ENCODE measurements around the gene PLEKHM3. TPM values are rescaled to one million over a fixed set of nuclear protein-coding genes. Genes with fewer than 3 reads are reported as not detected.

The PLEKHM3 gene
- total RNA-seq, 1 experiment from 2014 or later = 3.4 TPM

- DNase-seq (ENCODE audit: low read depth) = no peak
- in situ Hi-C loops (cut with HindIII; ENCODE audit: low pct_unique_long_range_greater_than_20kb, low sequenced_read_pairs) = no loop called here
These were observed 219.6 kb downstream of the PLEKHM3 start for GRCh38 chr2:207805566-207806226.

DNA sequence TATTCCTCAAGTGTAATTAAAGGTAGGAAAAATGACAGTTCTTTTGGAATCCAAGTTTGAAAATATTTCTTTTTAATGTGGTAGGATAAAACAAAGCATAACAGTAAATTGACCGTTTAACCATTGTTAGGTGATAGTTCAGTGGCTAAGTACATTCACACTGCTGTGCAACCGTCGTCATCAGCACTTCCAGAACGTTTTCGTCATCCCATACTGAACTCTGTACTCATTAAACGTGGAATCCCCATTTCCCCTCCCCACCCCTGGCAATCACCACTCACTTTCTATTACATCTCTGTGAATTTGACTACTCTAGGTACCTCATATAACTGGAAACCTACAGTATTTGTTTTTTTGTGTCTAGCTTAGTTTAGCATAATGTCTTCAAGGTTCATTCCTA lies 222.7 kb downstream of the PLEKHM3 start:
- DNase-seq (ENCODE audit: low read depth) = no peak
- in situ Hi-C loops (cut with HindIII; ENCODE audit: low pct_unique_long_range_greater_than_20kb, low sequenced_read_pairs) = no loop called here

DNA sequence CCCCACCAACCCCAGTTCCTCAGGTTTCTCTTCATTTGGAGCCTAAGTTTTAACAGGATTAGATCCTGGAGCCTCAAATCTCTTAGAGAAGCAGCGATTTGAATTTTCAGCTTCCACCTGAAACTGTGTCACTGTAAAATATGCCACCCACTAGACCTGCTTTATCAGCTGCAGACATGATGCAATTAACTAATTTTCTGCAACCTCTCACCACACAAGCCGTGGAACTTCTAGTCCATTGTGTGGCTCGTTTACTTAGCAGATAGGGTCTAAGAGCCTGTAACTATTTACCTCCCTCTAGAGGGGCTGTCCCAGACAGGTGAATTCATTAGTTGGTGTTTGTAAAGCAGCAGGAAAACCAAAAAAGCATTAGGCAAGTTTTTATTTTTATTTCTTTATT lies 224.1 kb downstream of the PLEKHM3 start:
- no peak for DNase-seq (ENCODE audit: low read depth)
- in situ Hi-C loops (cut with HindIII; ENCODE audit: low pct_unique_long_range_greater_than_20kb, low sequenced_read_pairs) = no loop called here

DNA sequence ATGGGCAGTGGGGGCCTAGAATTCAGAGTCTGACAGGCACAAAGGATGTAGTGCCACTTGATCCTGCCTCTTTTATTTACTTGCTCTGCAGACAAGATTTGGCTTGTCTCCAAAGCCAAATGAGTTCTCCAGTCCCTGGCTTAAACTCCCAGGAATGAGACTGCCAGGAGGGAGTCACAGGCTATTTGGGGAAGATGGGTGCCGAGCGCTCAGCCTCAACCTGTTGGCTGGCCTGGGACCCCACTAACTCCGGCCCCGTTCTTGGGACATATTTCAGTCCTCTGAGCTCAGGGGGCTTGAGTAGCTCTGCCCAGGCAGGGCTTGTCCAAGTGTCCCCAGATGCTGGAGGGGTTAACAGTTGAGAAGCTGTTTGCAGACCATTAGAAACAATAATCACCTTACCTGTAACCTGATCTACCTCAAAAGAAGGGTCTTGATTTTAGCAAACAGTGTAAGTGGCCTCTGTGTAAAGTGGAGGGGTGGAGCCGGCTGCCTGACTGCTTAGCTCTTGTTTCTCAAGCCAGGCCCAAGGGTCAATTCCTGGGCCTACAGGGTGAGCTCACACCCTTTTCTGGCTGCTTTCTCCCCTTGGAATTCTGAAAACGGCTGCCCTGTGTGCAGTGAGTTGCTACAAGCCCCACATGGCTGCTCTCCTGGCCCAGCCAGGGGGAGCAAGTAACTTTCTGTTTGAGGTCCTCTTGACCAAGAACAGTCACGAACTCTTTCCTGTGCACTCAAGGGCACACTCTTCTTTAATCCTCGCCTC lies 228.6 kb downstream of the PLEKHM3 start:
- in situ Hi-C loops (cut with HindIII; ENCODE audit: low pct_unique_long_range_greater_than_20kb, low sequenced_read_pairs) = no loop called here
- peak; percentile 38 for DNase-seq (ENCODE audit: low read depth)

DNA sequence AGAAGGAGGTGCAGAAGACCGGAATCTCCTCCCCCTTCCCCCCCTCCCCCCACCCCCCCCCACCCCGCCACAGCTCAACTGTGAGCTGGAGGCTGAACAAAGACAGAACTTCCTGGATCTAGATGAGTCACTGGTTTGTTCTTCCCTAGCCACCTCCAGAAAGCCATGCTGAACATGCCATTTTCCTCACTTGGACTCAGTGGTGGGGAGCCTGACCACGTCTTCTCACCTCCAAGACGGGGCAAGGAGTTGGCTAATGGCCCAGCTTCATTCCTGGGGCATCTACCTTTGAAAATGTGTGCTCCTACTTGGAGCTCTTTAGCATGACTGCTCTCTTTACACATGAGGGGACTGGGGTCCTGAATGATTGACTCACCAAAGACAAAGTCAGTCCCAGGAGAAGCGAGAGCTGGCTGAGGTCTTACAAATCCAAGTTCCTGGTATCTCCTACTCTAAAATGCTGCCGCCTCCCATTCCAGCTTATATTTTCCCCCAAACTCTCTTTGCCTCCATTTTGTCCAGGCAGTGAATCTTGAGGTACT lies 233.0 kb downstream of the PLEKHM3 start:
- DNase-seq (ENCODE audit: low read depth) = peak; percentile 61
- in situ Hi-C loops (cut with HindIII; ENCODE audit: low pct_unique_long_range_greater_than_20kb, low sequenced_read_pairs) = no loop called here

- in situ Hi-C loops (cut with HindIII; ENCODE audit: low pct_unique_long_range_greater_than_20kb, low sequenced_read_pairs) = no loop called here
- no peak for DNase-seq (ENCODE audit: low read depth)
These were observed 233.6 kb downstream of the PLEKHM3 start for GRCh38 chr2:207791579-207792243.

DNA sequence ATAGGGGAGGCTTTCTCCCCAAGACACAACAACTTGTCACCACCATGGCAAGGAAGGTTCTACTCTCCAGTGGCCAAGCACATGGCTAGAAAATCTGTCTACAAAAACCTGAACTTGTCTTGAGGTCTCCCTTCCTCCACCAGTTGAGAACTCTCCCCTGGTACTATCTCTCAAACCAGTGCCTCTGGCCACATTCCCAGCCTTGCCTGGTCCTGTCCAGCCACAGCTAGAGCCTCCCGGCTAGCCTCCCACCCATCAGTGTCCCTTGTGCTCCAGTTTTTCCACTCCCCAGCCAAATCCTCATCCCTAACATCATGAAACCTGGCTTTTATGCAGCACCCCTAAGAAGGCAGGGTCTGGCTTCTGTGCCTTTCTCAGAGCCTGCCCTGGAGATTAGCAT lies 234.4 kb downstream of the PLEKHM3 start:
- DNase-seq (ENCODE audit: low read depth) = no peak
- in situ Hi-C loops (cut with HindIII; ENCODE audit: low pct_unique_long_range_greater_than_20kb, low sequenced_read_pairs) = no loop called here

- no peak for DNase-seq (ENCODE audit: low read depth)
- in situ Hi-C loops (cut with HindIII; ENCODE audit: low pct_unique_long_range_greater_than_20kb, low sequenced_read_pairs) = no loop called here
These were observed 237.5 kb downstream of the PLEKHM3 start for GRCh38 chr2:207787800-207788199.

DNA sequence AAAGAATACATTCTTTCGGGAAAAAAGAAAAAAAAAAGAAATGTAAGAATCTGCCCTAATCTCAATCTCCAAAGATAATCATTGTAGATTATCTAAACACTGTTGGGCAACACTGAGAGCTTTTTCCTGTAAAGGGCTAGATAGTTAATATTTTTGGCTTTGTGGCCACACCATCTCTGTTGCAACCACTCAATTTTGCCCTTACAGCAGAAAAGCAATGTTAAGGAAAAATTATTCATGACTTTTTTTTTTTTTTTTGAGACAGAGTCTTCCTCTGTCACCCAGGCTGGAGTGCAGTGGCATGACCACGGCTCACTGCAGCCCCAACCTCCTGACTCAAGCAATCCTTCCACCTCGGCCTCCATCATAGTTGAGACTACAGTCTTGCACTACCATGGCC lies 238.3 kb downstream of the PLEKHM3 start:
- DNase-seq (ENCODE audit: low read depth) = no peak
- in situ Hi-C loops (cut with HindIII; ENCODE audit: low pct_unique_long_range_greater_than_20kb, low sequenced_read_pairs) = no loop called here

DNA sequence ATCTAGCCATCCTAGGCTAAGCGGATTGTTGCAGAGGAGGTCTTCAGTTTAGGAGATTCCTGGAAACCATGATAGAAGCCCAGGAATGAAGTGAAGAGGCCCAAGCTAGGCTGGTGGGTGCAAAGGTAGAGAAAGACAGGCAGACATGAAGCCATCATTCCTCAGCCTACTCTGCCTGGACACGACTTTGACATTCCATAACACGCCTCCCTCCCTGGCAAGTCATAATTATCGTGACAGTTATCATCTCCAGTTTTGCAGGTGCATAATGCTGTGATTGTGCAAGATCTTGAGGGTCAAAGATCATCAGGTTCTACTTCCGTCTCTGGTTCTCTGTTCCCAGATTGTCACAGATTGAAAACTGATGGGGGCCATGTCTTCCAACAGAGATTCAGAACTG lies 240.4 kb downstream of the PLEKHM3 start:
- no peak for DNase-seq (ENCODE audit: low read depth)
- in situ Hi-C loops (cut with HindIII; ENCODE audit: low pct_unique_long_range_greater_than_20kb, low sequenced_read_pairs) = no loop called here

DNA sequence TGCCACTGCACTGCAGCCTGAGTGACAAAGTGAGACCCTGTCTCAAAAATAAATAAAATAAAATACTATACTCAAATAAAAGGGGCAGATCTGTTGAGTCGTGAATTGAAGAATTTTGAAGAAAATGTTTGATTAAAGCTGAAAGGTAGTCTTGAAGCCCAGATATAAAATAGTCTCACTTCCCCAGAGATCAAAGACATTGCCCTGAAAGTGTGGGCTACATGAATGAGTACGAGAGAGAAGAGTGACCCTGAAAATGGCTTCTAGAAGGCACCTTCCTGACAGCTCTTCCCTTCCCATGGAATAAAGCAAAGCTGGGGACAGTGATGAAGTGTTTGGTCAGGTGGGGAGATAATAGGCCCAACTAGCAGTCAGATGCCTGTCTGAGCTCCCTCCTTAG lies 241.8 kb downstream of the PLEKHM3 start:
- in situ Hi-C loops (cut with HindIII; ENCODE audit: low pct_unique_long_range_greater_than_20kb, low sequenced_read_pairs) = no loop called here
- DNase-seq (ENCODE audit: low read depth) = no peak

DNA sequence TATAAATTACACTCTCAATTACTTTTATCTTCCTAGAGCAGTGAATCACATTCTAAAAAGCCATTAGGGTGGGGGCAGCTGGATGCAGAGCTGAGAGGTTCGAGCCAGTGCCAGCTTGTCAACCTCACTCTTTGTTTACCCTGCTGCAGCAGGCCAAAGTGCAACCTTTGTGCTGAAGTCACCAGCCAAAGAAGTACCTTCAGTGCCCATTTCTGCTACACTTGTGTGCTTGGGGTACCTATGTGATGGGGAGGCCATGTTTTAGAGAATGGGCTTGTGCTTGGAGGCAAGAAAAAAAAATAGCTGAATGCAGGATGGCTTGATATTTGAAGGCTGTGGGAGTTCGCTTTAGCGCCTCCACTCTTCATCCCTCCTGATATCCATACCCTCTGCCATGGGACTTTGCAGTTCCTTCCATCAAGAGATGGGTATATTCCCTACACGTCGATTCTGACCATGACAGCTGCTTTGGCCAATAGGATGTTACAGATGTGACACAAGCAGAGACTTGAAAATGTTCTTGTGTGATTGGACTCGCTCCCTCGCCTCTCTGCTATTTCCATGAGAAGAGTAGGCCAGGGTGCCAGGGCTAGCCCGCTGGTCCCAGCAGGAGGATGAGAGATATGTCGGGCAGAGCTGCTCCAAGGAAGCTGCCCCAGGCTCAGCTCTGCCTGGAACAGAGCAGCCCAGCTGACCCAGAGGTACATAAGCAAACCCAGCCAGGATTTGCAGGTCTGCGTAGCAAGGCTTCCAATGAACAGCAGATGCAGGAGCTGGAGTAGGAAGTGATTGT lies 242.9 kb downstream of the PLEKHM3 start:
- in situ Hi-C loops (cut with HindIII; ENCODE audit: low pct_unique_long_range_greater_than_20kb, low sequenced_read_pairs) = no loop called here
- no peak for DNase-seq (ENCODE audit: low read depth)

DNA sequence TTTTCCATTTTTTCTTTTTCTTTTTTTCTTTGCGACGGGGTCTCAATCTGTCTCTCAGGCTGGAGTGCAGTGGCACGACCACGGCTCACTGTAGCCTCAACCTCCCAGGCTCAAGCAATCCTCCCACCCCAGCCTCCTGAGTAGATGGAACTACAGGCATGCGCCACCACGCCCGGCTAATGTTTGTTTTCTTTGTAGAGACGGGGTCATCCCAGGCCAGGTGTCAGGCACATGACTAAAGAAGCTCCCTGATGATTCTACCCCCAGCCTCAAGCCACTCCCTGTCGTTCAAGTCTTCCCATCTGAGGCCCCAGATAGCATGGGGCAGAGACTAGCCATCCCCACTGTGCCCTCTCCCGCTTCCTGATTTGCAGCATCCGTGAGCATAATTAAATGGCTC lies 245.8 kb downstream of the PLEKHM3 start:
- DNase-seq (ENCODE audit: low read depth) = no peak
- in situ Hi-C loops (cut with HindIII; ENCODE audit: low pct_unique_long_range_greater_than_20kb, low sequenced_read_pairs) = no loop called here

GRCh38 chr2:207778298-207778882 lies 246.9 kb downstream of the PLEKHM3 start:
- in situ Hi-C loops (cut with HindIII; ENCODE audit: low pct_unique_long_range_greater_than_20kb, low sequenced_read_pairs) = no loop called here

GRCh38 chr2:207777124-207777523 lies 248.2 kb downstream of the PLEKHM3 start:
- no peak for DNase-seq (ENCODE audit: low read depth)
- in situ Hi-C loops (cut with HindIII; ENCODE audit: low pct_unique_long_range_greater_than_20kb, low sequenced_read_pairs) = no loop called here

More at GRCh38 chr2:207778298-207778882, 246.9 kb downstream of the PLEKHM3 start:
- no peak for DNase-seq (ENCODE audit: low read depth)

- in situ Hi-C loops (cut with HindIII; ENCODE audit: low pct_unique_long_range_greater_than_20kb, low sequenced_read_pairs) = no loop called here
- DNase-seq (ENCODE audit: low read depth) = no peak
These were observed 249.9 kb downstream of the PLEKHM3 start for GRCh38 chr2:207775473-207775872.

GRCh38 chr2:207772844-207773205 lies 252.5 kb downstream of the PLEKHM3 start:
- in situ Hi-C loops (cut with HindIII; ENCODE audit: low pct_unique_long_range_greater_than_20kb, low sequenced_read_pairs) = no loop called here
- no peak for DNase-seq (ENCODE audit: low read depth)

Measured in Caki2 (cell line).